Amygdala (tissue), 56 donors: ENCODE data around the gene ATF4.

Experiments
- DNase-seq, 56 donors: peaks; one replicate each; lab custom pipeline; 2025; lab: John Stamatoyannopoulos, UW

Gene ATF4

GRCh38 chr22:39488563-39489083 is 31.7 kb upstream of the ATF4 start:
- no peak for DNase-seq

- DNase-seq: no peak
Observed at GRCh38 chr22:39489094-39490068, 31.0 kb upstream of the ATF4 start.

GRCh38 chr22:39490135-39490798 is 30.1 kb upstream of the ATF4 start:
- peak in 51 of 56 donors; percentile 23 to 88 (median 70) for DNase-seq

GRCh38 chr22:39490966-39491680 is 29.2 kb upstream of the ATF4 start:
- DNase-seq: no peak

DNA sequence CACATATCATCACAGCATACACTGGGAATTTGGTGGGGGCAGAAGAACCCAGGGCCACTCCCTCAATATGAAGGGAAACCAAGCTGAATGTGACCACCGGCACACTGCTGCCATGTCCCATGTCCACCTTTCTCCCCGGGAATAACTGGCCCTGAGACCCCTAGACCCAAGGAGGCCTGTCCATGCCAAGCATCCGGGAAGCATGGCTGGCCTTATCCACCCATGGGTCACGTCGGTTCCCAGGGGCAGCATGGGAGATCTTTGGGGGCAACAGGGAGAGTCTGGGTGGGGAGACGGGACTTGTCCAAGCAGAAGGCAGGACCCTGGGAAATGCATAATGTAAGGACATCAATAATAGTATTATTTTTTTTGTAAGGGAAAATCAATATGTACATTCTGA is 28.7 kb upstream of the ATF4 start:
- no peak for DNase-seq

- no peak for DNase-seq
Observed at GRCh38 chr22:39492186-39492585, 28.2 kb upstream of the ATF4 start.

- DNase-seq: no peak
Observed at GRCh38 chr22:39493759-39494158, 26.6 kb upstream of the ATF4 start.

DNA sequence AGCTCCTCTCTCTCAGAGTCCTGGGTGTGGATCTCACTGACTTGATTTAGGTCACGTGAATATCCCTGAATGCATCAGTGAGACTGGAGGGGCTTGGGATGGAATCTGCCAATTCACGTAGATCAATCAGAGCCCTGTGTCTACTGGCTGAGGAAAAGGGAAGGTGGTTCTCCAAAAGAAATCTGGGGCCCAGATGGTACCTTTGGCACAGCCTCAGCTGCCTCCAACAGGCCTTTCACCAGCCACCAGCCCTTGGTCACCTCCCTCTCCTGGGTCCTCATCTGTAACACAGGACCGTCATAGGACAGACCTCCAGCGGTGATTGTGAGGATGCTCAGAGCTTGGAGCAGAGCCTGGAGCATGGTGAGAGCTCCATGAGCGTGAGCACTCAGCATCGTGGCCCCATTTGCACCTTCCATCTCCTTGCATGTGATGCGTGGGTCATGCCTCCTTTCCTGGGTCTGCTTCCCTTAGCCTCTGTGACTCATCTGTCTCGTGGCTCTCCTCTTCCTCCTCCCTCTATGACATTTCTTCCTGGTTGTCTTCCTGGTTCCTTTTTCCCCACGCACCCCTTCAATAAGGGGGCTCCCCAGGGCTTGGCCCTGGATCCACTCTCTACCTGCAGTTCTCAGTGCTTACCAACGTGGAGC is 25.8 kb upstream of the ATF4 start:
- no peak for DNase-seq

- DNase-seq: peak in 53 of 56 donors; percentile 23 to 90 (median 76)
Observed at GRCh38 chr22:39496131-39496838, 24.1 kb upstream of the ATF4 start.

GRCh38 chr22:39497429-39497828 is 22.9 kb upstream of the ATF4 start:
- no peak for DNase-seq

DNA sequence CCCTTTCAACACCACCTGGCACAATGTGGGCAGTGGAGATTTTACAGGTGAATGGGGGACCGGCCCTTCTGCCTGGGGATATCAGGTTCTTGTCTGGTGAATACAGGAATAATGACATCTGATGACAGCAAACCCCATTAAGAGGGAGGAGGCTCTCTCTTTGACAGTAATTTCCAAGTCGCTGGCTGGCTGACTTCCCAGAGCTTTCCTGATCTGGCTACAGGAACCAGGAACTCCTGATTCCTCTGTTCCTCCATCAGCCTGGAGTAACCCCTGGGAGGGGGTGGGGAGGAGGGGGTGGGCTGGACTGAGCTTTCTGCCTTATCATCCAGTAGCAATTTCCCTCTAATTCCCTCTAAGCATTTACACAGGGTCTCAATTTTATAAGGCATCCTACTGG is 22.0 kb upstream of the ATF4 start:
- peak in 11 of 56 donors; percentile 34 to 72 (median 46) for DNase-seq

- peak in 24 of 56 donors; percentile 21 to 72 (median 43) for DNase-seq
Observed at GRCh38 chr22:39498802-39499201, 21.6 kb upstream of the ATF4 start.

- no peak for DNase-seq
Observed at GRCh38 chr22:39500101-39500500, 20.3 kb upstream of the ATF4 start.

GRCh38 chr22:39501644-39502108 is 18.7 kb upstream of the ATF4 start:
- no peak for DNase-seq

DNA sequence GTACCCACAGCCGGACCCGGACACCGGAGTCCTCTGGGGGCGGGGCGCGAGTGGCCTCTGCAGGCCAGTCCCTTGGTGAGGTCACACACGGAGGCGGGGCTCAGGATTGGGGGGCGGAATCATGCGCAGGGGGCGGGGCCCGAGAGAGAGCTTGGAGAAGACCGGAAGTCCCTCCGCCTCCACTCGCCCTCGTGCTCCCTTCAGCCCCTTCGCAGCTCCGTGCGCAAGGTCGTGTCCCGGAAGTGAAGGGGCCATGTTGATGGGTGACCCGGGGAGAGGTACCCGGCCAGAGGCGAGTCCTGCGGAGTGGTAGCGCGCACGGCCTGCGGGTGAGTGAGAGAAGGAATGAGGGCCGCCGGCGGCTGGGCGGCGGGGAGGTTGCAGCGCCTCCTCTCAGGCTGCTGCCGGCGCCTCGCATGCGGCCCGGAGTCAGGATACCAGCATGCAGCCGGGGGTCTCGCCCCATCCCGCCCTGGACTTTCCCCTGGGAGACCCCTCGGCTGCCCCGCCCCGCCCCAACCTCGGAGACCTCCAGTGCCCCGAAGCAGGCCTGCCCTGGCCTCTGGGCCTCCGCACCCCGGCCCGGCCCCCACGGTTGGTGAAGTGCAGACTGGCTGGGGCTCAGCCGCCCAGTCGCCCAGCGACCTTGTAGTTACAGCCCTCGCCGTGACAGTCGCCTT is 18.1 kb upstream of the ATF4 start, which contains the start of gene MIEF1:
MIEF1 (plus strand) TSS at position 182 of the 680 bp plus-strand sequence. CDS start 9,005 bp downstream, outside the sequence.
- DNase-seq: peak; percentile 55 to 99 (median 94)

GRCh38 chr22:39502789-39503409 is 17.5 kb upstream of the ATF4 start:
- DNase-seq: no peak

- DNase-seq: no peak
Observed at GRCh38 chr22:39503630-39504029, 16.7 kb upstream of the ATF4 start.

- DNase-seq: no peak
Observed at GRCh38 chr22:39504071-39504470, 16.3 kb upstream of the ATF4 start.
